ENCODE results near the gene FSTL4. TPM values are rescaled to one million over a fixed set of nuclear protein-coding genes. Genes with fewer than 3 reads are reported as not detected.

The FSTL4 gene
- total RNA-seq, 1 donor from 2014 or later: 0.21 TPM

GRCh38 chr5:133461796-133462516, 150.4 kb downstream of the FSTL4 start:
- Mint-ChIP-seq H3K36me3 (ENCODE audit: low read depth, unreplicated experiment) (no peaks in the 10 kb centered on the region), H3K4me1 (ENCODE audit: unreplicated experiment) (peaks cover 7% of the 10 kb centered on the region), H3K4me3 (ENCODE audit: unreplicated experiment) (no peak overlapping the region), H3K27ac (ENCODE audit: unreplicated experiment) (no peak overlapping the region), H3K9me3 (ENCODE audit: unreplicated experiment) (no peaks in the 10 kb centered on the region), H3K27me3 (ENCODE audit: unreplicated experiment) (peaks cover 3% of the 10 kb centered on the region)
- no peak for DNase-seq (ENCODE audit: low spot score)
- TF ChIP-seq CTCF (IDR thresholded peaks at IDR 0.05; ENCODE audit: unreplicated experiment): no peak

DNA sequence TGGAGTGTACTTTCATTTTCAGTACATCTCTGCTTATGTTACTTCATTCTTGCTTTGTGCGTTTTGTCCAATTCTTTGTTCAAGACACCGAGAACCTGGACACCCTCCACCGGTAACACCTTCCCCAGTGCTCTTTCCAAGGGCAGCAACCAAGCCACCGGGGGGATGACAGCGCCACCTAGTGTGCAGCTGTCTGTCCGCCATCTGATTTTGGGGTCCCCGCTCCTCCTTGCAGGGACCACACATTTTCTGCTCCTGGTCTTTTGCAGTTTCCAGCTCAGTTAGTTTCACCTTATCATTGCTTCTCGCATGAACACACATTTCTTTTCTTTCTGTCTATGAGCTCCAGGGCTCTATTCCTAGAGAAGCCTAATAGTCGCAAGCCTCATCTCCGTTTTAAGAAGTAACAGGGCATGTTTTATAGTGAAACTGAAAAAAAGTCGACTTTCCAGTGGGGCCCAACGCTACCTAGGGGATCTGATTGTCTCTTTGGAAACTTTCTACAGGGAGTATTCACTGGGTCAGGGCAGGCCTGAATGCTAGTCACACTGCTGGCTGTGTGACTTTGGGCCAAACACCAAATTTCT, 152.1 kb downstream of the FSTL4 start:
- peak; percentile 64 for DNase-seq (ENCODE audit: low spot score)
- H3K9me3 Mint-ChIP-seq (ENCODE audit: unreplicated experiment): no peaks in the 10 kb centered on the region
- H3K4me1 Mint-ChIP-seq (ENCODE audit: unreplicated experiment): peaks cover 7% of the 10 kb centered on the region
- H3K27me3 Mint-ChIP-seq (ENCODE audit: unreplicated experiment): peaks cover 4% of the 10 kb centered on the region
- no peak overlapping the region for H3K27ac Mint-ChIP-seq (ENCODE audit: unreplicated experiment)
- no peaks in the 10 kb centered on the region for H3K36me3 Mint-ChIP-seq (ENCODE audit: low read depth, unreplicated experiment)
- no peak overlapping the region for H3K4me3 Mint-ChIP-seq (ENCODE audit: unreplicated experiment)
- peak; percentile 72 for TF ChIP-seq CTCF (IDR thresholded peaks at IDR 0.05; ENCODE audit: unreplicated experiment)

GRCh38 chr5:133459474-133460160, 152.7 kb downstream of the FSTL4 start:
- Mint-ChIP-seq H3K27me3 (ENCODE audit: unreplicated experiment) (peaks cover 4% of the 10 kb centered on the region), H3K9me3 (ENCODE audit: unreplicated experiment) (no peaks in the 10 kb centered on the region), H3K27ac (ENCODE audit: unreplicated experiment) (no peak overlapping the region), H3K36me3 (ENCODE audit: low read depth, unreplicated experiment) (no peaks in the 10 kb centered on the region), H3K4me3 (ENCODE audit: unreplicated experiment) (no peak overlapping the region), H3K4me1 (ENCODE audit: unreplicated experiment) (peaks cover 7% of the 10 kb centered on the region)
- DNase-seq (ENCODE audit: low spot score): no peak
- no peak for TF ChIP-seq CTCF (IDR thresholded peaks at IDR 0.05; ENCODE audit: unreplicated experiment)

GRCh38 chr5:133458435-133458834, 153.9 kb downstream of the FSTL4 start:
- no peak for TF ChIP-seq CTCF (IDR thresholded peaks at IDR 0.05; ENCODE audit: unreplicated experiment)
- Mint-ChIP-seq H3K9me3 (ENCODE audit: unreplicated experiment) (no peaks in the 10 kb centered on the region), H3K4me3 (ENCODE audit: unreplicated experiment) (no peak overlapping the region), H3K36me3 (ENCODE audit: low read depth, unreplicated experiment) (no peaks in the 10 kb centered on the region), H3K4me1 (ENCODE audit: unreplicated experiment) (peaks cover 7% of the 10 kb centered on the region), H3K27ac (ENCODE audit: unreplicated experiment) (no peak overlapping the region), H3K27me3 (ENCODE audit: unreplicated experiment) (peaks cover 4% of the 10 kb centered on the region)
- DNase-seq (ENCODE audit: low spot score): no peak
